Measurements from ENCODE around the gene ARID3A. TPM values are rescaled to one million over a fixed set of nuclear protein-coding genes. Genes with fewer than 3 reads are reported as not detected.

ARID3A gene
- total and polyA plus RNA-seq, 2 of the 13 experiments (the other 11 are each of a cell fraction or from before 2014, with no cell fraction given) = 71.3 to 77.9 TPM

GRCh38 chr19:954672-955494 is 29.0 kb downstream of the ARID3A start:
- 97% methylated on average over 25 of the region's 43 CpGs for WGBS (ENCODE audit: low lambda C conversion rate)
- ATAC-seq (no peak), DNase-seq (ENCODE audit: low spot score) (no peak), FAIRE-seq (no peak)
- peaks cover 91% of the 10 kb centered on the region for H3K4me1 ChIP-seq (ENCODE audit: insufficient read depth, low read length)
- in situ Hi-C loops (cut with HindIII; ENCODE audit: extremely low pct_ligation_motif_present, low pct_unique_long_range_greater_than_20kb) = no loop called here
- H3K9ac ChIP-seq (ENCODE audit: insufficient read depth, low read depth, low read length) = peak overlapping the region; percentile 22; the same call in 1 of the 2 replicates
- H3K27me3 ChIP-seq (ENCODE audit: control insufficient read depth in 1 of 2, insufficient read depth in 2 of 2, low read length in 2 of 2) = no peaks in the 10 kb centered on the region
- no peak overlapping the region for H2AFZ ChIP-seq (ENCODE audit: low read length)
- CTCF ChIA-PET (ENCODE audit: low intra/inter-chr PET ratio, low total read pairs) = no interaction called here
- peaks cover 66% of the 10 kb centered on the region for H3K79me2 ChIP-seq (ENCODE audit: insufficient read depth, low read length)
- intact Hi-C loops (cut with micrococcal nuclease; ENCODE audit: unreplicated experiment) = no loop called here
- no peak overlapping the region for H3K4me2 ChIP-seq (ENCODE audit: low read depth, low read length)
- H3K9me3 ChIP-seq (ENCODE audit: low read length) = no peaks in the 10 kb centered on the region
- no peak overlapping the region for H3K4me3 ChIP-seq (replicated peaks in 1 of 3; ENCODE audit: insufficient read depth in 1 of 3, low read depth in 2 of 3, low read length in 3 of 3)
- H3K36me3 ChIP-seq (replicated peaks in 1 of 2; ENCODE audit: control insufficient read depth in 1 of 2, insufficient read depth in 2 of 2, low read length in 2 of 2) = peaks cover 7 to 13% of the 10 kb centered on the region in 2 experiments; a peak in 4 of 5 replicates
- no peaks in the 10 kb centered on the region for H4K20me1 ChIP-seq (ENCODE audit: insufficient read depth, low read length)
- POLR2A ChIA-PET = interaction anchor here (0.7 to 4.8 kb wide), 4 partner anchors 12 to 176 kb away, joined by 3 to 50 read pairs (median 22); no protein-coding TSS in a partner anchor
- H3K27ac ChIP-seq (ENCODE audit: extremely low read length, insufficient read depth, low read length) = peak overlapping the region; percentile 99
- no TSS peak for BruUV-seq (replicated peaks)
- no peak for TF ChIP-seq ZC3H4 (CRISPR knock-in tag; IDR thresholded peaks at IDR 0.05; ENCODE audit: borderline replicate concordance)
- TF ChIP-seq PRDM4 (CRISPR knock-in tag; IDR thresholded peaks at IDR 0.05; ENCODE audit: borderline replicate concordance) = peak; percentile 99
- TF ChIP-seq SALL1 (CRISPR knock-in tag; IDR thresholded peaks at IDR 0.05) = no peak
- TF ChIP-seq HNRNPH1 (optimal IDR thresholded peaks at IDR 0.05; ENCODE audit: low read depth, low read length) = no peak
- no peak for TF ChIP-seq ZBTB44 (CRISPR knock-in tag; IDR thresholded peaks at IDR 0.05)
- TF ChIP-seq ZBTB33 (CRISPR knock-in tag; IDR thresholded peaks at IDR 0.05) = peak; percentile 85
- TF ChIP-seq ZBTB3 (CRISPR knock-in tag; IDR thresholded peaks at IDR 0.05; ENCODE audit: borderline replicate concordance, low read depth) = no peak
- no peak for TF ChIP-seq ATRX (CRISPR knock-in tag; IDR thresholded peaks at IDR 0.05; ENCODE audit: borderline replicate concordance)
- no peak for TF ChIP-seq HIC2 (CRISPR knock-in tag; IDR thresholded peaks at IDR 0.05; ENCODE audit: low read depth)
- no peak for TF ChIP-seq NFIC (IDR thresholded peaks at IDR 0.05; ENCODE audit: low read length)
- no peak for TF ChIP-seq ADNP (CRISPR knock-in tag; IDR thresholded peaks at IDR 0.05)
- TF ChIP-seq RCOR2 (CRISPR knock-in tag; IDR thresholded peaks at IDR 0.05) = no peak
- no peak for TF ChIP-seq NBN (conservative IDR thresholded peaks at IDR 0.05)
- no peak for TF ChIP-seq MBNL3 (CRISPR knock-in tag; conservative IDR thresholded peaks at IDR 0.05)
- TF ChIP-seq ZFP36 (IDR thresholded peaks at IDR 0.05; ENCODE audit: borderline replicate concordance, low read depth, low read length, partially characterized antibody) = no peak
- TF ChIP-seq ZNF484 (CRISPR knock-in tag; IDR thresholded peaks at IDR 0.05; ENCODE audit: borderline replicate concordance, low read depth) = no peak

Measured in HepG2 (cell line).